Raji (cell line): ENCODE data around the gene FEM1A.

Source experiments
- POLR2A ChIP-seq: IDR thresholded peaks from 2 replicates; pipeline ENCODE4 v1.6.1; 2011; ENCODE audit warnings: low read depth, low read length, control low read depth; ENCODE audit not compliant: insufficient read depth

Gene FEM1A

DNA sequence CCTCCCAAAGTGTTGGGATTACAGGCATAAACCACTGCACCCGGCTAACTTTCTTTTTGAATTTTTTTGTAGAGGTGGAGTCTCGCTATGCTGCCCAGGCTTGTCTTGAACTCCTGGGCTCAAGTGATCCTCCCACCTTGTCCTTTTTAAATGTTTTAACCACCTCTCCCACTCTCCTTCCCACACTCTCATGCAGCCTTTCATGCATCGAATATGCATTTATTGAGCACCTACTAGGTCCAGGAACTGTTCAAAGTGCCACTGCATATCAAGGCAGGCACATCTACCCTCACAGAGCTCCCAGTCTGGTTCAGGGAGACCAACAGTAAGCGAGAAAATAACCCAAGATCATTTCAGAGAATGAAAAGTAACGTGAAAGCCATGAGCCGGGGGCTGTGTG is 38.8 kb downstream of the FEM1A start:
- no peak for TF ChIP-seq POLR2A

DNA sequence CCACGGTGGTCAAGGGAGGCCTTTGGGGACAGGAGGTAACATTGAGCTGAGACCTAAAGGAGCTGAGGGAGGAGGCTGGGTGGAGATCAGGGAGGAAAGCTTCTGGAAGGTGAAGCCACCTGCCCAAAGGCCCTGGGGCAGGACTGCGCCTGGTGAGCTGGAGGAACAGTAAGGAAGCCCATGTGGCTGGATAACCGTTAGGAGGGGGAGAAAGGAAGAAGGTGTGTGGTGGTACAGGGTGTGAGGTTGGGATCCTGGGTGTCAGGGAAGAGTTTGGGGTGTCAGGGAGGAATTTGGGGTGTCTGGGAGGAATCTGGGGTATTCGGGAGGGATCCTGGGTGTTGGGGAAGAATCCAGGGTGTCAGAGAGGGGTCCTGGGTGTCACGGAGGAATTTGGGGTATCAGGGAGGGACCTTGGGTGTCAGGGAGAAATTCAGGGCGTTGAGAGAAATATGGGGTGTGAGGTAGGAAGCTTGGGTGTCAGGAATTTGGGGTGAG is 39.3 kb downstream of the FEM1A start:
- TF ChIP-seq POLR2A = no peak

DNA sequence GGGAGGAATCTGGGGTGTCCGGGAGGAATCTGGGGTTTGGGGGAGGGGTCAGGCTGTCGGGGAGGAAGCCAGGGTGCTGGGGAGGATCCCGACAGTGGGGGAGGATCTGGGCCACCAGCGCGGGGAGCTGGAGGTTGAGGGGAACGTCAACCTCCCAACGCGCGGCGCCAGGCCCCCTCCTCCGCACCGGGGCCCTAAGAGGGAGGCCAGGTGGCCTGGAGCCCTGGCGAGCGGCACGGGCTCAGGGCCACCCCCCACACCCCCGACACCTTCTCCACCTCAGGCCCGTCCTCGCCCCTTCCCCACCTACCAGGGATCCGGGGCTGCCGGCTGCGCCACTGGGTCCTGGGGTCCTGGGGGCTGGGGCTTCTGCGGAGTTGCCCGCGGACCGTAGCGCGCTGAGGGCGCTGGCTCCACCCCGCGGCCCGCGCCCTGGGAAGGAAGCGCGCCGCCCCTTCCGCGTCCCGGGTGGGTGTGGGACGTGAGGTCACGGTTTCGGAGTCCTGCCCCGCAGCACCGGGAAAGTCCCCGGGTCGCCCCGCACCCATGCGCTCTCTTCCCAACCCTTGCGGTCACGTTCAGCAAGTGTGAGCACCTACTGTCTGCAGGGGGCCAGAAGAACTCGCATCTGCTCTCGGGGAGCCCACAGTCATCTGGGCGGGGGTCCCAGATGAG is 39.9 kb downstream of the FEM1A start, which contains the start of gene TICAM1:
TICAM1 (minus strand) TSS at position 409 of the 675 bp plus-strand sequence. CDS start 13,335 bp downstream, outside the sequence.
- peak; percentile 75 for TF ChIP-seq POLR2A

GRCh38 chr19:4832776-4833175 is 41.2 kb downstream of the FEM1A start:
- no peak for TF ChIP-seq POLR2A

GRCh38 chr19:4839192-4839591 is 47.7 kb downstream of the FEM1A start:
- no peak for TF ChIP-seq POLR2A

DNA sequence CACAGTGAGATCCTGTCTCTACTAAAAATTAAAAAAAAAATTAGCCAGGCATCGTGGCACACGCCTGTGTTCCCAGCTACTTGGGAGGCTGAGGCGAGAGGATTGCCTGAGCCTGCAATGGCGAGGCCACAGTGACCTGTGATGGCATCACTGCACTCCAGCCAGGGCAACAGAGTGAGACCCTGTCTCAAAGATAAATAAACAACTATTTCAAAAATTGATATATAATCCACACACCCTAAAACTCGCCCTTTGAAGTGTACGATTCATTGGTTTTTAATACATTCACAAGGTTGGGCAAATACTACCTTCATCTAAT is 52.1 kb downstream of the FEM1A start:
- TF ChIP-seq POLR2A = no peak

GRCh38 chr19:4844348-4845179 is 53.0 kb downstream of the FEM1A start:
- no peak for TF ChIP-seq POLR2A

DNA sequence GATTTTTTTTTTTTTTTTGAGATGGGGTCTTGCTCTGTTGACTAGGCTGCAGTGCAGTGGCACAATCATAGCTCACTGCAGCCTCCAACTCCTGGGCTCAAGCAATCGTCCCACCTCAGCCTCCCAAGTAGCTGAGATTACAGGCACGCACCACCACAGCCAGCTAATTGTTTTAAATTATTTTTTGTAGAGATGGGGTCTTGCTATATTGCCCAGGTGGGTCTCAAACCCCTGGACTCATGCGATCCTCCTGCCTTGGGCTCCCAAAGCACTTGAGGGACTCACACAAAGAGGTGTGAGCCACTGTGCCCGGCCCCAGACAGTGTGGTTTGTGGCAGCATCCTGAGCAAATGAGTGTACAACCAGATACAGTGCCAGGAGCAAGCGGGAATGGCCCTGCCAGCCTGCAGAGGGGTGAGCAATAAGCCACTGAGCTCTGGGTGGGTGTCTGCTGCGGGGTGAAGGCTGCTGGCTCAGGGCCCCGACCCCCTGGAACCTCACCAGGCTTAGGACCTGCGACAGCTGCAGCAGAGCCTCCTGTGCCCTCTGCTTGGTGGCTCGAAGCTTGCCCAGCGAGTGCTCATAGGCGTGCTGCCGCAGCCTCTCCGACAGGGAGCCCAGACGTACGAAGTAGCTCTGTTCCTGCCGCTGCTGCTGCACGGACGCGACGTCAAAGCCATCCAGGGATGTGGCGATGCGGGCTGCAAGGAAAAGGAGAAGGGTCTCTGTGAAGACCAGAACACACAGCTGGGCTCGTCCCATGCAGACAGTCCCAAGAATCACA is 55.8 kb downstream of the FEM1A start:
- no peak for TF ChIP-seq POLR2A

DNA sequence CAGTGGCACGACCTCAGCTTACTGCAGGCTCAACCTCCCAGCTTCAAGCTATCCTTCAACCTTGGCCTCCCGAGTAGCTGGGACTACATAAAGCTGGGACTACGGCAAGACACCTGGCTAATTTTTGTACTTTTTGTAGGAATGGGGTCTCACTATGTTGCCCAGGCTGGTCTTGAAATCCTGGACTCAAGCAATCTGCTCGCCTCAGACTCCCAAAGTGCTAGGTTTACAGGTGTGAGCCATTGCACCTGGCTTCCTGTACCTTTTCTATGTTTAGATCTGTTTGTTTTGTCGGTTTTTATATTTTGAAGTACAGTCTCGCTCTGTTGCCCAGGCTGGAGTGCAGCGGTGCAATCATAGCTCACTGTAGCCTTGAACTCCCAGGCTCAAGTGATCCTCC is 57.5 kb downstream of the FEM1A start:
- no peak for TF ChIP-seq POLR2A
